Neuronal stem cell (in vitro differentiated cells): ENCODE results near the gene SMARCC1.

Experiments used
- DNase-seq: peaks from one replicate; pipeline ENCODE4 v3.0.0-alpha.2; 2013; ENCODE audit warnings: low spot score
- H2AFZ ChIP-seq: one replicate; pipeline ENCODE4 v1.6.1; 2013; ENCODE audit warnings: mild to moderate bottlenecking, low read length, inconsistent platforms
- H2AK5ac ChIP-seq: 2 replicates; pipeline ENCODE4 v1.6.1; 2013; ENCODE audit warnings: low read depth, mild to moderate bottlenecking, inconsistent platforms, low read length, moderate library complexity, mixed read lengths
- H2BK120ac ChIP-seq: 2 replicates; pipeline ENCODE4 v1.6.1; 2013; ENCODE audit warnings: low read depth, mild to moderate bottlenecking, inconsistent platforms, low read length, moderate library complexity, mixed read lengths
- H2BK12ac ChIP-seq: one replicate; pipeline ENCODE4 v1.6.1; 2013; ENCODE audit warnings: low read length, inconsistent platforms
- H2BK15ac ChIP-seq: 2 replicates; pipeline ENCODE4 v1.6.1; 2013; ENCODE audit warnings: mild to moderate bottlenecking, low read length, inconsistent platforms, mixed read lengths
- H2BK5ac ChIP-seq: one replicate; pipeline ENCODE4 v1.6.1; 2013; ENCODE audit warnings: inconsistent platforms, mild to moderate bottlenecking, low read length, moderate library complexity
- H3K14ac ChIP-seq: one replicate; pipeline ENCODE4 v1.6.1; 2013; ENCODE audit warnings: low read length, inconsistent platforms
- H3K18ac ChIP-seq: 2 replicates; pipeline ENCODE4 v1.6.1; 2013; ENCODE audit warnings: low read length, inconsistent platforms
- H3K23ac ChIP-seq: 2 replicates; pipeline ENCODE4 v1.6.1; 2013; ENCODE audit warnings: low read depth, mild to moderate bottlenecking, mixed read lengths, low read length, inconsistent platforms; ENCODE audit not compliant: poor library complexity
- H3K27ac ChIP-seq: replicated peaks from 3 replicates; pipeline ENCODE4 v1.5.1; 2013; ENCODE audit warnings: low read length, inconsistent platforms
- H3K27me3 ChIP-seq, 3 experiments: 2 replicates each; pipeline ENCODE4 v1.6.1; 2013; ENCODE audit warnings: low read length in 3 of 3, mild to moderate bottlenecking in 2 of 3, inconsistent platforms in 1 of 3, low read depth in 1 of 3, mixed read lengths in 1 of 3, moderate library complexity in 1 of 3; ENCODE audit not compliant: control insufficient read depth in 3 of 3, insufficient read depth in 3 of 3
- H3K36me3 ChIP-seq, 2 donors: replicated peaks in 1 of 2; 2 replicates each; pipeline ENCODE4 v1.6.1; 2013; ENCODE audit warnings: low read length in 2 of 2; ENCODE audit not compliant: control insufficient read depth in 2 of 2, insufficient read depth in 2 of 2
- H3K4ac ChIP-seq: 2 replicates; pipeline ENCODE4 v1.6.1; 2013; ENCODE audit warnings: inconsistent platforms, mild to moderate bottlenecking, low read length, moderate library complexity
- H3K4me1 ChIP-seq, 2 donors: 1 replicate in 1 of 2; 2 replicates in 1 of 2; pipeline ENCODE4 v1.6.1; 2013; ENCODE audit warnings: low read length in 2 of 2, low read depth in 1 of 2; ENCODE audit not compliant: control insufficient read depth in 2 of 2, insufficient read depth in 1 of 2
- H3K4me2 ChIP-seq: one replicate; pipeline ENCODE4 v1.6.1; 2013; ENCODE audit warnings: mild to moderate bottlenecking, low read length, inconsistent platforms; ENCODE audit not compliant: insufficient read depth, poor library complexity, severe bottlenecking
- H3K4me3 ChIP-seq, 2 donors: 2 replicates each; pipeline ENCODE4 v1.5.1; 2013; ENCODE audit warnings: low read length in 2 of 2, mild to moderate bottlenecking in 2 of 2, inconsistent platforms in 1 of 2, moderate library complexity in 1 of 2
- H3K79me1 ChIP-seq: one replicate; pipeline ENCODE4 v1.6.1; 2013; ENCODE audit warnings: low read depth, mild to moderate bottlenecking, inconsistent platforms, low read length, moderate library complexity
- H3K9ac ChIP-seq: one replicate; pipeline ENCODE4 v1.6.1; 2013; ENCODE audit warnings: mild to moderate bottlenecking, low read depth, low read length, inconsistent platforms; ENCODE audit not compliant: poor library complexity
- H3K9me3 ChIP-seq, 2 donors: replicated peaks in 1 of 2; 2 replicates each; pipeline versions ENCODE3 to v1.6.1; 2013; ENCODE audit warnings: low read length in 2 of 2, mild to moderate bottlenecking in 2 of 2, inconsistent platforms in 1 of 2, low read depth in 1 of 2, mixed read lengths in 1 of 2, moderate library complexity in 1 of 2; ENCODE audit not compliant: control insufficient read depth in 2 of 2, insufficient read depth in 1 of 2
- H4K8ac ChIP-seq: one replicate; pipeline ENCODE4 v1.6.1; 2013; ENCODE audit warnings: low read depth, mild to moderate bottlenecking, inconsistent platforms, low read length, moderate library complexity
- H4K91ac ChIP-seq: one replicate; pipeline ENCODE4 v1.6.1; 2013; ENCODE audit warnings: low read length, low read depth, mild to moderate bottlenecking, inconsistent platforms; ENCODE audit not compliant: poor library complexity
- WGBS, 2 donors: extraction: QIAGEN DNeasy Blood & Tissue Kit; methylation state at CpG; one replicate each; pipeline ENCODE4 v1.1.7; 2013; ENCODE audit warnings: missing lambda C conversion rate in 2 of 2, mixed read lengths in 1 of 2; ENCODE audit not compliant: insufficient read length in 2 of 2, insufficient replicate concordance in 1 of 2; ENCODE audit errors: extremely low coverage in 2 of 2; 5-methylcytosine and 5-hydroxymethylcytosine counted together

Gene SMARCC1

GRCh38 chr3:47614788-47615187 is 166.9 kb downstream of the SMARCC1 start:
- Histone ChIP-seq H4K8ac (no peak overlapping the region), H3K9me3 (peaks cover 0 to 2% of the 10 kb centered on the region in 2 donors), H3K4ac (no peak overlapping the region), H2BK12ac (no peak overlapping the region), H3K18ac (no peak overlapping the region), H3K23ac (no peak overlapping the region), H2BK5ac (no peak overlapping the region), H2AK5ac (no peak overlapping the region), H4K91ac (no peak overlapping the region), H3K4me1 (peaks cover 0 to 12% of the 10 kb centered on the region in 2 donors), H3K14ac (no peak overlapping the region), H3K36me3 (peaks cover 41 to 95% of the 10 kb centered on the region in 2 donors), H3K79me1 (peaks cover 2% of the 10 kb centered on the region), H3K9ac (no peak overlapping the region), H2BK120ac (no peak overlapping the region), H3K27ac (no peak overlapping the region), H3K4me2 (no peak overlapping the region), H3K4me3 (no peak overlapping the region), H2BK15ac (no peak overlapping the region), H2AFZ (no peak overlapping the region), H3K27me3 (no peaks in the 10 kb centered on the region)
- no CpG with 5 or more reads among the region's 2 CpGs for WGBS, 2 donors
- no peak for DNase-seq

GRCh38 chr3:47613722-47614121 is 168.0 kb downstream of the SMARCC1 start:
- Histone ChIP-seq H2BK12ac (no peak overlapping the region), H3K4me2 (no peak overlapping the region), H3K79me1 (peaks cover 2% of the 10 kb centered on the region), H3K27ac (no peak overlapping the region), H4K91ac (no peak overlapping the region), H3K9me3 (peaks cover 0 to 2% of the 10 kb centered on the region in 2 donors), H3K23ac (no peak overlapping the region), H3K4me3 (no peak overlapping the region), H2BK120ac (no peak overlapping the region), H4K8ac (no peak overlapping the region), H3K4me1 (peaks cover 0 to 12% of the 10 kb centered on the region in 2 donors), H3K27me3 (no peaks in the 10 kb centered on the region), H3K4ac (no peak overlapping the region), H2AFZ (no peak overlapping the region), H2BK15ac (no peak overlapping the region), H2AK5ac (no peak overlapping the region), H3K36me3 (peaks cover 35 to 94% of the 10 kb centered on the region in 2 donors), H3K14ac (no peak overlapping the region), H2BK5ac (no peak overlapping the region), H3K9ac (no peak overlapping the region), H3K18ac (no peak overlapping the region)
- no peak for DNase-seq
- WGBS, 2 donors = no CpG with 5 or more reads among the region's 4 CpGs

- H3K23ac ChIP-seq = no peak overlapping the region
- no peak overlapping the region for H2AFZ ChIP-seq
- H2BK5ac ChIP-seq = no peak overlapping the region
- no peak overlapping the region for H2BK12ac ChIP-seq
- H3K4ac ChIP-seq = no peak overlapping the region
- no peak for DNase-seq
- H4K8ac ChIP-seq = no peak overlapping the region
- no peak overlapping the region for H2BK15ac ChIP-seq
- H3K18ac ChIP-seq = no peak overlapping the region
- H4K91ac ChIP-seq = no peak overlapping the region
- no peak overlapping the region for H3K4me3 ChIP-seq
- no peak overlapping the region for H2AK5ac ChIP-seq
- H3K9me3 ChIP-seq = peaks cover 0 to 2% of the 10 kb centered on the region in 2 donors
- peaks cover 42 to 94% of the 10 kb centered on the region in 2 donors for H3K36me3 ChIP-seq
- no peak overlapping the region for H3K27ac ChIP-seq
- no peaks in the 10 kb centered on the region for H3K27me3 ChIP-seq
- H3K4me1 ChIP-seq = peaks cover 0 to 12% of the 10 kb centered on the region in 2 donors
- no peak overlapping the region for H3K4me2 ChIP-seq
- no CpG with 5 or more reads among the region's 2 CpGs for WGBS, 2 donors
- H3K9ac ChIP-seq = no peak overlapping the region
- H3K14ac ChIP-seq = no peak overlapping the region
- peaks cover 2% of the 10 kb centered on the region for H3K79me1 ChIP-seq
- no peak overlapping the region for H2BK120ac ChIP-seq
Measured at GRCh38 chr3:47612879-47613278, 168.8 kb downstream of the SMARCC1 start.

- Histone ChIP-seq H3K4me2 (no peak overlapping the region), H3K18ac (no peak overlapping the region), H3K79me1 (peaks cover 2% of the 10 kb centered on the region), H3K9ac (no peak overlapping the region), H3K23ac (no peak overlapping the region), H2AK5ac (no peak overlapping the region), H3K4ac (no peak overlapping the region), H3K36me3 (peaks cover 40 to 94% of the 10 kb centered on the region in 2 donors), H3K4me1 (peaks cover 0 to 12% of the 10 kb centered on the region in 2 donors), H2BK12ac (no peak overlapping the region), H4K91ac (no peak overlapping the region), H3K27ac (no peak overlapping the region), H3K14ac (no peak overlapping the region), H2BK5ac (no peak overlapping the region), H3K9me3 (peaks cover 0 to 2% of the 10 kb centered on the region in 2 donors), H3K4me3 (no peak overlapping the region), H2AFZ (no peak overlapping the region), H4K8ac (no peak overlapping the region), H3K27me3 (no peaks in the 10 kb centered on the region), H2BK120ac (no peak overlapping the region), H2BK15ac (no peak overlapping the region)
- DNase-seq = no peak
Measured at GRCh38 chr3:47612178-47612577, 169.5 kb downstream of the SMARCC1 start.
